ENCODE measurements around the gene TMEM94. TPM values are rescaled to one million over a fixed set of nuclear protein-coding genes. Genes with fewer than 3 reads are reported as not detected.

Gene TMEM94
- total RNA-seq, 1 experiment from 2014 or later, result 63.4 TPM

DNA sequence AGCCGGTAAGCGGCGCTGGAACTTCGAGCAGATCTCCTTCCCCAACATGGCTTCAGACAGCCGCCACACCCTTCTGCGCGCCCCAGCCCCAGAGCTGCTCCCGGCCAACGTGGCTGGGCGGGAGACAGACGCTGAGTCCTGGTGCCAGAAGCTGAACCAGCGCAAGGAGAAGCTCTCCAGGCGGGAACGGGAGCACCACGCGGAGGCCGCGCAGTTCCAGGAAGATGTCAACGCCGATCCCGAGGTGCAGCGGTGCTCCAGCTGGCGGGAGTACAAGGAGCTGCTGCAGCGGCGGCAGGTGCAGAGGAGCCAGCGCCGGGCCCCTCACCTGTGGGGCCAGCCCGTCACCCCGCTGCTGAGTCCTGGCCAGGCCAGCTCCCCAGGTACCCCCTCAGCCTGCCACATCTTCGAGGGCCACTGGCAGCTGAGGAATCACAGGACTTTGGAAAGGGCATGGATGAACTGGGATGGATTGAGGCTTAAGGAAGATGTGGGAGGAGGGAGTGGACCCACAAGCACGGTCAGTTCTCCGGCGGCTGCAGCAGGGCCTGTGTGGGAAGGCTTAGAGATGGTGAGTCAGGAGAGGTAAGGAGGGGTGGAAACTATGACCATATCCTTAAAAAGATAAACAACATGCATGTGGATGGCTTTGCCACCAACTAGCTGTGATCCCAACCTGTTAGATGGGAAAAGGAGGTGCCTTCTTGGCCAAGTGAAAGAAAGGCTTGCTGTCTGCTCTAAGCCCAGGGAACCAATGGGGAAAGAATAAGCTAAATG is 65.7 kb downstream of the TMEM94 start:
- H3K36me3 Mint-ChIP-seq (ENCODE audit: insufficient read depth, unreplicated experiment), result peaks cover 47% of the 10 kb centered on the region
- TF ChIP-seq, protein P1, sequence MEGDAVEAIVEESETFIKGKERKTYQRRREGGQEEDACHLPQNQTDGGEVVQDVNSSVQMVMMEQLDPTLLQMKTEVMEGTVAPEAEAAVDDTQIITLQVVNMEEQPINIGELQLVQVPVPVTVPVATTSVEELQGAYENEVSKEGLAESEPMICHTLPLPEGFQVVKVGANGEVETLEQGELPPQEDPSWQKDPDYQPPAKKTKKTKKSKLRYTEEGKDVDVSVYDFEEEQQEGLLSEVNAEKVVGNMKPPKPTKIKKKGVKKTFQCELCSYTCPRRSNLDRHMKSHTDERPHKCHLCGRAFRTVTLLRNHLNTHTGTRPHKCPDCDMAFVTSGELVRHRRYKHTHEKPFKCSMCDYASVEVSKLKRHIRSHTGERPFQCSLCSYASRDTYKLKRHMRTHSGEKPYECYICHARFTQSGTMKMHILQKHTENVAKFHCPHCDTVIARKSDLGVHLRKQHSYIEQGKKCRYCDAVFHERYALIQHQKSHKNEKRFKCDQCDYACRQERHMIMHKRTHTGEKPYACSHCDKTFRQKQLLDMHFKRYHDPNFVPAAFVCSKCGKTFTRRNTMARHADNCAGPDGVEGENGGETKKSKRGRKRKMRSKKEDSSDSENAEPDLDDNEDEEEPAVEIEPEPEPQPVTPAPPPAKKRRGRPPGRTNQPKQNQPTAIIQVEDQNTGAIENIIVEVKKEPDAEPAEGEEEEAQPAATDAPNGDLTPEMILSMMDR (IDR thresholded peaks at IDR 0.05; ENCODE audit: unreplicated experiment), result no peak
- intact Hi-C loops (cut with micrococcal nuclease; ENCODE audit: unreplicated experiment), result no loop called here
- no peak for DNase-seq
- H3K4me3 Mint-ChIP-seq (ENCODE audit: low read depth, unreplicated experiment), result no peak overlapping the region
- H3K27ac Mint-ChIP-seq (ENCODE audit: unreplicated experiment), result no peak overlapping the region
- BruUV-seq (replicated peaks), result no TSS peak
- no peaks in the 10 kb centered on the region for H3K9me3 Mint-ChIP-seq (ENCODE audit: low read depth, unreplicated experiment)
- peaks cover 13% of the 10 kb centered on the region for H3K4me1 Mint-ChIP-seq (ENCODE audit: low read depth, unreplicated experiment)
- CTCF ChIA-PET, result no interaction called here
- H3K27me3 Mint-ChIP-seq (ENCODE audit: unreplicated experiment), result no peaks in the 10 kb centered on the region

DNA sequence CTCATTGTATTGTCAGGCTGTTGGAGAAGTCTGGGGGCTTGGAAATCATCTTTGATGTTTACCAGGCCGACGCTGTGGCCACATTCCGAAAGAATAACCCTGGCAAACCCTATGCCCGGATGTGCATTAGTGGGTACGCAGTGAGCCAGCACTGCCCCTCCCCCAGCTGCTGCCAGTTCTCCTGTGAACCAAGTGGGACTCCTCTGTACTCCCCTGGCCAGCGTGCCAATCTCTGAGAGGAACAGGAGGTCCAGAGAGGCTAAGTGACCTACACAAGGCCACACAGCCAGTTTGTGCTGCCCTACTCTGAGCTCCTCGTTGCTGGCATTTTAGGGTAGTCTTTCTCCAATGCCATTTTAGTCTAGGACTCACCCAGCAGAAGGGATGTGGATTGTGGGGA is 67.2 kb downstream of the TMEM94 start:
- Mint-ChIP-seq H3K27ac (ENCODE audit: unreplicated experiment) (no peak overlapping the region), H3K9me3 (ENCODE audit: low read depth, unreplicated experiment) (no peaks in the 10 kb centered on the region), H3K4me3 (ENCODE audit: low read depth, unreplicated experiment) (no peak overlapping the region), H3K27me3 (ENCODE audit: unreplicated experiment) (no peaks in the 10 kb centered on the region), H3K4me1 (ENCODE audit: low read depth, unreplicated experiment) (no peaks in the 10 kb centered on the region), H3K36me3 (ENCODE audit: insufficient read depth, unreplicated experiment) (peaks cover 41% of the 10 kb centered on the region)
- BruUV-seq (replicated peaks), result no TSS peak
- no peak for DNase-seq
- intact Hi-C loops (cut with micrococcal nuclease; ENCODE audit: unreplicated experiment), result no loop called here
- CTCF ChIA-PET, result interaction anchor here (3.6 kb wide), 1 partner anchor 7 kb away, joined by 23 read pairs; the partner anchor contains the start of gene TSEN54
- TF ChIP-seq, protein P1 (IDR thresholded peaks at IDR 0.05; ENCODE audit: unreplicated experiment), result no peak

DNA sequence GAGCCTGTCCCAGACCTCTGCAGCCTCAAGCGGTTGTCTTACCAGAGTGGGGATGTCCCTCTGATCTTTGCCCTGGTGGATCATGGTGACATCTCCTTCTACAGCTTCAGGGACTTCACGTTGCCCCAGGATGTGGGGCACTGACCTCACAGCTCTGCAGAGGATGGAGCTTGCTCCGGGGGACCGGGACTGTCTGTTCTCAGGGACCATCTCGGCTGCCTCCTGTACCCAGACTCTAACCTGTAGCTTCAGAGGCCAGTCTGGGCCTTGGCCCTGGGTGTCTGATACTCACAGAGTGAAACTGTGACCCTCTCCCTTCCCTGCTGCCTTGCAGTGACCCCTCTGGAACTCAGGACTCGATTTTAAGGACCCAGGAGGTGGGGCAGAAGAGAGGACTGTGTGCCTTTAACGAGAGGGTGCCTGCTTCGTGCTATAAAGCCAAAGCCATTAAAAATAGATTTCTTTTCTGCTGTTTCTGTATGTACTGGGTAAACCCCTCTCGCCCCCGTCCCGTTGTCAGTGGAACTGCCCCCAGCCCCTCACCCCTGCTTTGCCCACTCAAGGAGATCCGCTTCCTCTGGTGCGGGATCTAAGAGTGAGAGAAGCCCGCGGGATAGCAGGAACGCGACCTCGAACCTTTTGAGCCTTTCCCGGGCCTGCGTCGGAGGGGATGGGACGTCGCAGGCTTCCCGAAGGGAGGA is 68.0 kb downstream of the TMEM94 start:
- Mint-ChIP-seq H3K27me3 (ENCODE audit: unreplicated experiment) (no peaks in the 10 kb centered on the region), H3K36me3 (ENCODE audit: insufficient read depth, unreplicated experiment) (peaks cover 42% of the 10 kb centered on the region), H3K4me1 (ENCODE audit: low read depth, unreplicated experiment) (no peaks in the 10 kb centered on the region), H3K9me3 (ENCODE audit: low read depth, unreplicated experiment) (no peaks in the 10 kb centered on the region), H3K4me3 (ENCODE audit: low read depth, unreplicated experiment) (peak overlapping the region; percentile 94), H3K27ac (ENCODE audit: unreplicated experiment) (no peak overlapping the region)
- CTCF ChIA-PET, result interaction anchor here (0.6 to 3.6 kb wide), 10 partner anchors 8 to 1191 kb away, joined by 3 to 23 read pairs (median 4); partner anchors contain the start of gene TSEN54
- DNase-seq, result no peak
- TF ChIP-seq, protein P1 (IDR thresholded peaks at IDR 0.05; ENCODE audit: unreplicated experiment), result no peak
- intact Hi-C loops (cut with micrococcal nuclease; ENCODE audit: unreplicated experiment), result no loop called here
- BruUV-seq (replicated peaks), result TSS peak; percentile 60

DNA sequence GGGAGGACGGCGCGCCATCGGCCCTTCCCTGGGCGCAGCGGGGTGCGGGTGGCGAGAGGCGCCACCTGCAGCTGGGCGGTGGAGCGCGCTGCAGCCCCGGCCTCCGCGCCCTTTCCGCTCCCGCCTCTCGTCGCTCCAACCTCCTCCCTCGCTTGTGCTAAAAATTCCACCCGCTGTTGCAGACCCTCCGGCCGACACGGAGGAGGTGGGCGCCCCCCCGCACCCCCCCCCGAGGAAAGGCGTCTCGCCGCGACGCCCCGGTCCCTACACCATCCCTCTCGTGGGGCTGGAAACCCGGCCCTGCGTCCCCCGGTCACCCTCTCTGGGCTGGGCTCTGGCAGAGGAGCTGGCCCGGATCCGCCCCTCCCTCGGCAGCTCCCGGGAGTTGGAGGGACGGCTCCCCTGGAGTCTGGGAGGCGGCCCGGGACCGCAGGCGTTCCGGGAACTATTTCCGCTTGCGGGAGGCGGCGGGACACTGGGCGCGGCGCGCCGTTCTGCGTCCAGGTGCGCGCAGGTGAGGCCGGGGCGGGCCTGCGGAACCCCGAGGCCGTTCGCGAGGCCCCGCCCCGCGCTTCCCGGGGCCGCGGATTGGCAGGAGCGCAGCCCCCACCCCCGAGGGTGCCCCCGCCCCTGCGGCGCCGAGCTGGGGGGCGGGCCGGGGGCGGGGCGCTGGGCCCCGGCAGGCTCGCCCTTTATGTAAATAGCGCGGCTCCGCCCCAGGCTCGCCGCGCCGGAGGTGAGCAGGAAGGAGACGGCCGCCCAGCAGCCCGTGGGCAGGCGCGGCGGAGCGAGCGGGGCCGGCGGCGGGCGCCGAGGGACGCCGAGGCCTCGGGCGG is 68.8 kb downstream of the TMEM94 start, which contains the start of gene LLGL2:
Gene LLGL2 (plus strand): TSS at position 728 of the 836 bp plus-strand sequence. CDS start 17,730 bp downstream, outside the sequence.
- TF ChIP-seq, protein P1 (IDR thresholded peaks at IDR 0.05; ENCODE audit: unreplicated experiment), result peak; percentile 43
- no peaks in the 10 kb centered on the region for H3K27me3 Mint-ChIP-seq (ENCODE audit: unreplicated experiment)
- peak within 1 kb of the TSS; percentile 94 for H3K4me3 Mint-ChIP-seq (ENCODE audit: low read depth, unreplicated experiment)
- DNase-seq, result peak; percentile 96
- BruUV-seq (replicated peaks), result no TSS peak
- H3K4me1 Mint-ChIP-seq (ENCODE audit: low read depth, unreplicated experiment), result peaks cover 4% of the 10 kb centered on the region
- peak within 1 kb of the TSS; percentile 82 for H3K27ac Mint-ChIP-seq (ENCODE audit: unreplicated experiment)
- CTCF ChIA-PET, result interaction anchor here (0.6 to 3.6 kb wide), 16 partner anchors 9 to 1192 kb away, joined by 3 to 23 read pairs (median 4); partner anchors contain the start of gene TSEN54
- H3K36me3 Mint-ChIP-seq (ENCODE audit: insufficient read depth, unreplicated experiment), result peaks cover 48% of the 10 kb centered on the region
- intact Hi-C loops (cut with micrococcal nuclease; ENCODE audit: unreplicated experiment), result no loop called here
- no peaks in the 10 kb centered on the region for H3K9me3 Mint-ChIP-seq (ENCODE audit: low read depth, unreplicated experiment)
